AG10803 (cell line): Measurements from ENCODE around the gene CRY2.

ENCODE experiments used
- DNase-seq: peaks from one replicate; pipeline ENCODE4 v3.0.0; 2010; ENCODE audit warnings: low read depth
- H3K4me3 ChIP-seq: 2 replicates; pipeline ENCODE4 v1.5.1; 2011; ENCODE audit warnings: mild to moderate bottlenecking, low read length, control low read depth
- TF ChIP-seq, protein P1 (sequence below): conservative IDR thresholded peaks from 2 replicates; pipeline ENCODE4 v1.5.1; 2011; ENCODE audit warnings: mild to moderate bottlenecking, low read length, control low read depth, inconsistent platforms

CRY2 gene

DNA sequence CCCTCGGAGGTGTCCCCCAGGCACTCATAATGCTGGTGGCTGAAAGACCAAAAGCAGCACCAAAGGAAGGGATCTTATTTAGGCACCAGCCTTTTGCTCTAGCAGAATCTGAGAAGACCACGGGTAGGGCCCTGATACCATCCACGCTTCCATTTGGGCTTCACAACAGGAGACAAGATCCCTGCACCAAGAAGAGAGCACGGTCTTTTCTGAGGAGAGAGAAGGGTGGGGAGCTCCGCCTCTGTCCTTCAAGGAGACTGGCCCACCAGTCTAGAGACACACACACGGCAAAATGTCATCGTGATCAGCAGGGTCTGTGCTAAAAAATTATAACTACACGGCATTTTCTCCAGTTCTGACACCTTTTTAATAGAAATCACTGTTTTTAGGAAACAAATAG lies 84.9 kb downstream of the CRY2 start:
- no peak overlapping the region for H3K4me3 ChIP-seq
- no peak for DNase-seq
- TF ChIP-seq, protein P1, sequence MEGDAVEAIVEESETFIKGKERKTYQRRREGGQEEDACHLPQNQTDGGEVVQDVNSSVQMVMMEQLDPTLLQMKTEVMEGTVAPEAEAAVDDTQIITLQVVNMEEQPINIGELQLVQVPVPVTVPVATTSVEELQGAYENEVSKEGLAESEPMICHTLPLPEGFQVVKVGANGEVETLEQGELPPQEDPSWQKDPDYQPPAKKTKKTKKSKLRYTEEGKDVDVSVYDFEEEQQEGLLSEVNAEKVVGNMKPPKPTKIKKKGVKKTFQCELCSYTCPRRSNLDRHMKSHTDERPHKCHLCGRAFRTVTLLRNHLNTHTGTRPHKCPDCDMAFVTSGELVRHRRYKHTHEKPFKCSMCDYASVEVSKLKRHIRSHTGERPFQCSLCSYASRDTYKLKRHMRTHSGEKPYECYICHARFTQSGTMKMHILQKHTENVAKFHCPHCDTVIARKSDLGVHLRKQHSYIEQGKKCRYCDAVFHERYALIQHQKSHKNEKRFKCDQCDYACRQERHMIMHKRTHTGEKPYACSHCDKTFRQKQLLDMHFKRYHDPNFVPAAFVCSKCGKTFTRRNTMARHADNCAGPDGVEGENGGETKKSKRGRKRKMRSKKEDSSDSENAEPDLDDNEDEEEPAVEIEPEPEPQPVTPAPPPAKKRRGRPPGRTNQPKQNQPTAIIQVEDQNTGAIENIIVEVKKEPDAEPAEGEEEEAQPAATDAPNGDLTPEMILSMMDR: no peak
